HepG2 (cell line): ENCODE results near the gene PARP3. TPM values are rescaled to one million over a fixed set of nuclear protein-coding genes. Genes with fewer than 3 reads are reported as not detected.
A peak's percentile ranks its signal among the peaks of the same experiment; 100 is the strongest.

Experiments
- CHCHD3 ChIP-seq: sonication (generic); formaldehyde crosslinking; IDR thresholded peaks from 2 replicates; pipeline ENCODE4 v1.8.0; 2022; ENCODE audit warnings: mild to moderate bottlenecking, missing genetic modification reagents, moderate library complexity
- NCOA2 ChIP-seq: sonication (generic); formaldehyde crosslinking; IDR thresholded peaks from 2 replicates; pipeline ENCODE4 v1.8.0; 2022; ENCODE audit warnings: inconsistent platforms
- WIZ ChIP-seq: sonication (generic); formaldehyde crosslinking; IDR thresholded peaks from 2 replicates; pipeline ENCODE4 v1.5.1; 2020; ENCODE audit warnings: mild to moderate bottlenecking, missing genetic modification reagents
- ZFAT ChIP-seq: sonication (generic); formaldehyde crosslinking; conservative IDR thresholded peaks from 2 replicates; pipeline ENCODE4 v1.8.1; 2023; ENCODE audit warnings: missing genetic modification reagents, inconsistent platforms
- ZNF225 ChIP-seq: sonication (generic); formaldehyde crosslinking; IDR thresholded peaks from 2 replicates; pipeline ENCODE4 v1.4.0; 2020; ENCODE audit warnings: mild to moderate bottlenecking, missing genetic modification reagents
- ZNF775 ChIP-seq: sonication (generic); formaldehyde crosslinking; IDR thresholded peaks from 2 replicates; pipeline ENCODE4 v1.4.0; 2020; ENCODE audit warnings: missing genetic modification reagents, mild to moderate bottlenecking, moderate library complexity, borderline replicate concordance
- ZSCAN21 ChIP-seq: sonication (generic); formaldehyde crosslinking; IDR thresholded peaks from 2 replicates; pipeline ENCODE4 v1.8.0; 2022; ENCODE audit warnings: mild to moderate bottlenecking, missing genetic modification reagents, moderate library complexity, borderline replicate concordance
- ZSCAN29 ChIP-seq: sonication (generic); formaldehyde crosslinking; conservative IDR thresholded peaks from 2 replicates; pipeline ENCODE4 v1.4.0; 2020; ENCODE audit warnings: mild to moderate bottlenecking, missing genetic modification reagents
- polyA plus RNA-seq, 8 experiments: library from polyadenylated mRNA; depleted of rRNA in 3 of 8; stranded (reverse) in 7 of 8; unstranded in 1 of 8; fragments of >200 nt; fragmentation: Illumina TruSeq in 4 of 8; extraction: Trizol in 4 of 8; gene quantifications; 2 replicates each; pipeline versions ENCODE4 v1.2.1 to v1.2.3, GENCODE V29; 2011 to 2016; ENCODE audit warnings: low read depth in 4 of 8, missing spikeins in 1 of 8, mixed read lengths in 1 of 8; ENCODE audit not compliant: insufficient read depth in 1 of 8
- total RNA-seq, 5 experiments: library from RNA; depleted of rRNA; stranded (reverse); fragments of >200 nt; fragmentation: Illumina TruSeq; extraction: Trizol; gene quantifications; 2 replicates each; pipeline ENCODE4 v1.2.3, GENCODE V29; 2016; ENCODE audit warnings: low read depth in 1 of 5
- TF ChIP-seq, protein P1 (sequence below): sonication (generic); formaldehyde crosslinking; IDR thresholded peaks from 2 replicates; pipeline ENCODE4 v1.4.0; 2020; ENCODE audit warnings: missing genetic modification reagents, borderline replicate concordance
- TF ChIP-seq, protein P2 (sequence below): sonication (generic); formaldehyde crosslinking; IDR thresholded peaks from 2 replicates; pipeline ENCODE4 v1.5.1; 2020; ENCODE audit warnings: missing genetic modification reagents, mild to moderate bottlenecking, borderline replicate concordance
- TF ChIP-seq, protein P3 (sequence below): sonication (generic); formaldehyde crosslinking; IDR thresholded peaks from 2 replicates; pipeline ENCODE4 v1.4.0; 2020; ENCODE audit warnings: missing genetic modification reagents
- TF ChIP-seq, protein P4 (sequence below): sonication (generic); formaldehyde crosslinking; IDR thresholded peaks from 2 replicates; pipeline ENCODE4 v1.9.0; 2021; ENCODE audit warnings: missing genetic modification reagents, mild to moderate bottlenecking, borderline replicate concordance
- TF ChIP-seq, protein P5 (sequence below): sonication (generic); formaldehyde crosslinking; IDR thresholded peaks from 2 replicates; pipeline ENCODE4 v1.5.0; 2020; ENCODE audit warnings: mild to moderate bottlenecking, missing genetic modification reagents

PARP3 gene
- total and polyA plus RNA-seq, 2 of the 13 experiments (the other 11 are each of a cell fraction or from before 2014, with no cell fraction given) = 11.2 to 21.5 TPM

DNA sequence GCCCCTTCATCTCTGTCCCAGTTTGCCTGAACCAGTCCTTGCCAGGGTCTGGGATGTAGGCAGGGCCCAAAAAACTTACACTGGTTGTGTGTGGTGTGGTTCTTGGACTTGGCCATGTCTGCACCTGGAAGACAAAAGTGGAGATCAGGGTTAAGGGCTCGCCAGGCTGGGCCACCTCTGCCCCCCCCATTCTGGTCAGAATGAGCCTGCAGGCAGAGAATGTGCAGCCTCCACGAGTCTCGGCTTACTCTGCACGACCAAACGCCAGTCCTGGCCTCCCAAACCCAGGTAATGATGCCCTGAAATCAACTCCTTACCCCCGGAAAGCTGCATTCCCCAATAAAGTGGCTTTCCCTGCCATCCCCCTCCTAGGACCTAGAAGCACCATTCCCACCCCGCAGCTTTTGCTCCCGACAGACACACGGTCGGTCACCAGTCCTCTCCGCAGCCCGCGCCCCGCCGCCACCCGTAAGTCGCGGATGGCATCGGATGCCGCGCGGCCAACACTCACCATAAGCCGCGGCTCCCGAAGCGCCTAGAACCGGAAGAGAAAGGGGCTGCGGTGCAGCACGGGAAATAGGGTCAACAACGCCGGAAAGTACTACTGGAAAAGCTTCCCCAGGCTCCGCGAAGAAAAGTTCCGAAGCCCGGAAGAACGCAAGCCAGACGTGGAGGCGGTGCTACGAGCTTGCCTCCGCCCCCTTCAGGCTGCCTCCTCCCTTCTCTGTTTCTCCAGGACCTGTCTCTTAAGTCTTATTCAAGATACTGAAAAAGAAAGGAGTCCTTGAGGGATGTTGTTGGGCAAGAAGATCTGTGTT lies 53.4 kb downstream of the PARP3 start, which contains the start of gene RPL29 (continued):
- TF ChIP-seq, protein P1, sequence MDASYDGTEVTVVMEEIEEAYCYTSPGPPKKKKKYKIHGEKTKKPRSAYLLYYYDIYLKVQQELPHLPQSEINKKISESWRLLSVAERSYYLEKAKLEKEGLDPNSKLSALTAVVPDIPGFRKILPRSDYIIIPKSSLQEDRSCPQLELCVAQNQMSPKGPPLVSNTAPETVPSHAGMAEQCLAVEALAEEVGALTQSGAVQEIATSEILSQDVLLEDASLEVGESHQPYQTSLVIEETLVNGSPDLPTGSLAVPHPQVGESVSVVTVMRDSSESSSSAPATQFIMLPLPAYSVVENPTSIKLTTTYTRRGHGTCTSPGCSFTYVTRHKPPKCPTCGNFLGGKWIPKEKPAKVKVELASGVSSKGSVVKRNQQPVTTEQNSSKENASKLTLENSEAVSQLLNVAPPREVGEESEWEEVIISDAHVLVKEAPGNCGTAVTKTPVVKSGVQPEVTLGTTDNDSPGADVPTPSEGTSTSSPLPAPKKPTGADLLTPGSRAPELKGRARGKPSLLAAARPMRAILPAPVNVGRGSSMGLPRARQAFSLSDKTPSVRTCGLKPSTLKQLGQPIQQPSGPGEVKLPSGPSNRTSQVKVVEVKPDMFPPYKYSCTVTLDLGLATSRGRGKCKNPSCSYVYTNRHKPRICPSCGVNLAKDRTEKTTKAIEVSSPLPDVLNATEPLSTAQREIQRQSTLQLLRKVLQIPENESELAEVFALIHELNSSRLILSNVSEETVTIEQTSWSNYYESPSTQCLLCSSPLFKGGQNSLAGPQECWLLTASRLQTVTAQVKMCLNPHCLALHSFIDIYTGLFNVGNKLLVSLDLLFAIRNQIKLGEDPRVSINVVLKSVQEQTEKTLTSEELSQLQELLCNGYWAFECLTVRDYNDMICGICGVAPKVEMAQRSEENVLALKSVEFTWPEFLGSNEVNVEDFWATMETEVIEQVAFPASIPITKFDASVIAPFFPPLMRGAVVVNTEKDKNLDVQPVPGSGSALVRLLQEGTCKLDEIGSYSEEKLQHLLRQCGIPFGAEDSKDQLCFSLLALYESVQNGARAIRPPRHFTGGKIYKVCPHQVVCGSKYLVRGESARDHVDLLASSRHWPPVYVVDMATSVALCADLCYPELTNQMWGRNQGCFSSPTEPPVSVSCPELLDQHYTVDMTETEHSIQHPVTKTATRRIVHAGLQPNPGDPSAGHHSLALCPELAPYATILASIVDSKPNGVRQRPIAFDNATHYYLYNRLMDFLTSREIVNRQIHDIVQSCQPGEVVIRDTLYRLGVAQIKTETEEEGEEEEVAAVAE (CRISPR knock-in tag) = peak; percentile 81
- TF ChIP-seq ZSCAN29 (CRISPR knock-in tag) = no peak; the same call in 1 of the 2 replicates
- TF ChIP-seq, protein P2, sequence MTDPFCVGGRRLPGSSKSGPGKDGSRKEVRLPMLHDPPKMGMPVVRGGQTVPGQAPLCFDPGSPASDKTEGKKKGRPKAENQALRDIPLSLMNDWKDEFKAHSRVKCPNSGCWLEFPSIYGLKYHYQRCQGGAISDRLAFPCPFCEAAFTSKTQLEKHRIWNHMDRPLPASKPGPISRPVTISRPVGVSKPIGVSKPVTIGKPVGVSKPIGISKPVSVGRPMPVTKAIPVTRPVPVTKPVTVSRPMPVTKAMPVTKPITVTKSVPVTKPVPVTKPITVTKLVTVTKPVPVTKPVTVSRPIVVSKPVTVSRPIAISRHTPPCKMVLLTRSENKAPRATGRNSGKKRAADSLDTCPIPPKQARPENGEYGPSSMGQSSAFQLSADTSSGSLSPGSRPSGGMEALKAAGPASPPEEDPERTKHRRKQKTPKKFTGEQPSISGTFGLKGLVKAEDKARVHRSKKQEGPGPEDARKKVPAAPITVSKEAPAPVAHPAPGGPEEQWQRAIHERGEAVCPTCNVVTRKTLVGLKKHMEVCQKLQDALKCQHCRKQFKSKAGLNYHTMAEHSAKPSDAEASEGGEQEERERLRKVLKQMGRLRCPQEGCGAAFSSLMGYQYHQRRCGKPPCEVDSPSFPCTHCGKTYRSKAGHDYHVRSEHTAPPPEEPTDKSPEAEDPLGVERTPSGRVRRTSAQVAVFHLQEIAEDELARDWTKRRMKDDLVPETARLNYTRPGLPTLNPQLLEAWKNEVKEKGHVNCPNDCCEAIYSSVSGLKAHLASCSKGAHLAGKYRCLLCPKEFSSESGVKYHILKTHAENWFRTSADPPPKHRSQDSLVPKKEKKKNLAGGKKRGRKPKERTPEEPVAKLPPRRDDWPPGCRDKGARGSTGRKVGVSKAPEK = peak; percentile 28; the same call in 1 of the 2 replicates
- TF ChIP-seq CHCHD3 (CRISPR knock-in tag) = no peak
- peak; percentile 70; the same call in 1 of the 2 replicates for TF ChIP-seq WIZ (CRISPR knock-in tag)
- TF ChIP-seq ZFAT = peak; percentile 74; the same call in 1 of the 2 replicates
- peak; percentile 56; the same call in 1 of the 2 replicates for TF ChIP-seq ZNF225 (CRISPR knock-in tag)
- peak; percentile 81; the same call in 1 of the 2 replicates for TF ChIP-seq ZSCAN21 (CRISPR knock-in tag)
- TF ChIP-seq, protein P3, sequence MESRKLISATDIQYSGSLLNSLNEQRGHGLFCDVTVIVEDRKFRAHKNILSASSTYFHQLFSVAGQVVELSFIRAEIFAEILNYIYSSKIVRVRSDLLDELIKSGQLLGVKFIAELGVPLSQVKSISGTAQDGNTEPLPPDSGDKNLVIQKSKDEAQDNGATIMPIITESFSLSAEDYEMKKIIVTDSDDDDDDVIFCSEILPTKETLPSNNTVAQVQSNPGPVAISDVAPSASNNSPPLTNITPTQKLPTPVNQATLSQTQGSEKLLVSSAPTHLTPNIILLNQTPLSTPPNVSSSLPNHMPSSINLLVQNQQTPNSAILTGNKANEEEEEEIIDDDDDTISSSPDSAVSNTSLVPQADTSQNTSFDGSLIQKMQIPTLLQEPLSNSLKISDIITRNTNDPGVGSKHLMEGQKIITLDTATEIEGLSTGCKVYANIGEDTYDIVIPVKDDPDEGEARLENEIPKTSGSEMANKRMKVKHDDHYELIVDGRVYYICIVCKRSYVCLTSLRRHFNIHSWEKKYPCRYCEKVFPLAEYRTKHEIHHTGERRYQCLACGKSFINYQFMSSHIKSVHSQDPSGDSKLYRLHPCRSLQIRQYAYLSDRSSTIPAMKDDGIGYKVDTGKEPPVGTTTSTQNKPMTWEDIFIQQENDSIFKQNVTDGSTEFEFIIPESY (CRISPR knock-in tag) = peak; percentile 58
- TF ChIP-seq, protein P4, sequence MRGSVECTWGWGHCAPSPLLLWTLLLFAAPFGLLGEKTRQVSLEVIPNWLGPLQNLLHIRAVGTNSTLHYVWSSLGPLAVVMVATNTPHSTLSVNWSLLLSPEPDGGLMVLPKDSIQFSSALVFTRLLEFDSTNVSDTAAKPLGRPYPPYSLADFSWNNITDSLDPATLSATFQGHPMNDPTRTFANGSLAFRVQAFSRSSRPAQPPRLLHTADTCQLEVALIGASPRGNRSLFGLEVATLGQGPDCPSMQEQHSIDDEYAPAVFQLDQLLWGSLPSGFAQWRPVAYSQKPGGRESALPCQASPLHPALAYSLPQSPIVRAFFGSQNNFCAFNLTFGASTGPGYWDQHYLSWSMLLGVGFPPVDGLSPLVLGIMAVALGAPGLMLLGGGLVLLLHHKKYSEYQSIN (CRISPR knock-in tag) = no peak
- TF ChIP-seq, protein P5, sequence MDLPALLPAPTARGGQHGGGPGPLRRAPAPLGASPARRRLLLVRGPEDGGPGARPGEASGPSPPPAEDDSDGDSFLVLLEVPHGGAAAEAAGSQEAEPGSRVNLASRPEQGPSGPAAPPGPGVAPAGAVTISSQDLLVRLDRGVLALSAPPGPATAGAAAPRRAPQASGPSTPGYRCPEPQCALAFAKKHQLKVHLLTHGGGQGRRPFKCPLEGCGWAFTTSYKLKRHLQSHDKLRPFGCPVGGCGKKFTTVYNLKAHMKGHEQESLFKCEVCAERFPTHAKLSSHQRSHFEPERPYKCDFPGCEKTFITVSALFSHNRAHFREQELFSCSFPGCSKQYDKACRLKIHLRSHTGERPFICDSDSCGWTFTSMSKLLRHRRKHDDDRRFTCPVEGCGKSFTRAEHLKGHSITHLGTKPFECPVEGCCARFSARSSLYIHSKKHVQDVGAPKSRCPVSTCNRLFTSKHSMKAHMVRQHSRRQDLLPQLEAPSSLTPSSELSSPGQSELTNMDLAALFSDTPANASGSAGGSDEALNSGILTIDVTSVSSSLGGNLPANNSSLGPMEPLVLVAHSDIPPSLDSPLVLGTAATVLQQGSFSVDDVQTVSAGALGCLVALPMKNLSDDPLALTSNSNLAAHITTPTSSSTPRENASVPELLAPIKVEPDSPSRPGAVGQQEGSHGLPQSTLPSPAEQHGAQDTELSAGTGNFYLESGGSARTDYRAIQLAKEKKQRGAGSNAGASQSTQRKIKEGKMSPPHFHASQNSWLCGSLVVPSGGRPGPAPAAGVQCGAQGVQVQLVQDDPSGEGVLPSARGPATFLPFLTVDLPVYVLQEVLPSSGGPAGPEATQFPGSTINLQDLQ (CRISPR knock-in tag) = peak; percentile 95
- peak; percentile 76 for TF ChIP-seq NCOA2 (CRISPR knock-in tag)
- peak; percentile 81; the same call in 1 of the 2 replicates for TF ChIP-seq ZNF775 (CRISPR knock-in tag)
